Heart right ventricle (tissue), 16 donors: ENCODE measurements around the gene VASP. TPM values are rescaled to one million over a fixed set of nuclear protein-coding genes. Genes with fewer than 3 reads are reported as not detected.

Experiments used
- ATAC-seq, 8 donors: fragments of 200-7000 bp; cut with Tn5 transposase; one replicate each; pipeline ENCODE4 v1.9.1; 2020; ENCODE audit warnings: mild to moderate bottlenecking in 8 of 8, moderate library complexity in 8 of 8, moderate number of reproducible peaks in 1 of 8
- DNase-seq, 2 donors: peaks; one replicate each; pipeline ENCODE4 v3.0.0-alpha.2; 2020
- H3K27ac ChIP-seq, 10 donors: fragments of 200-600 bp; sonication (generic) in 2 of 10; one replicate each; pipeline versions ENCODE4 v1.5.0 to v1.8.0; 2020 to 2022; ENCODE audit warnings: mild to moderate bottlenecking in 3 of 10
- H3K27me3 ChIP-seq, 7 donors: fragments of 200-600 bp; one replicate each; pipeline ENCODE4 v1.8.0; 2021 to 2022; ENCODE audit warnings: mild to moderate bottlenecking in 2 of 7
- H3K36me3 ChIP-seq, 9 donors: fragments of 200-600 bp; sonication (generic) in 1 of 9; one replicate each; pipeline versions ENCODE4 v1.5.0 to v1.8.0; 2020 to 2022; ENCODE audit warnings: mild to moderate bottlenecking in 2 of 9
- H3K4me1 ChIP-seq, 9 donors: fragments of 200-600 bp; sonication (generic) in 1 of 9; one replicate each; pipeline versions ENCODE4 v1.5.0 to v1.8.0; 2020 to 2022; ENCODE audit warnings: mild to moderate bottlenecking in 4 of 9
- H3K4me3 ChIP-seq, 10 donors: fragments of 200-600 bp; sonication (generic) in 2 of 10; one replicate each; pipeline versions ENCODE4 v1.5.0 to v1.8.0; 2020 to 2022; ENCODE audit warnings: mild to moderate bottlenecking in 7 of 10, moderate library complexity in 2 of 10
- H3K9me3 ChIP-seq, 11 donors: fragments of 200-600 bp in 10 of 11; sonication (generic) in 2 of 11; one replicate each; pipeline versions ENCODE4 v1.5.0 to v1.8.0; 2013 to 2022; ENCODE audit warnings: mild to moderate bottlenecking in 2 of 11, control low read depth in 1 of 11, moderate library complexity in 1 of 11
- WGBS, 2 donors: extraction: QIAGEN DNeasy Blood & Tissue Kit; methylation state at CpG; one replicate each; pipeline ENCODE4 v1.1.7; 2013; ENCODE audit warnings: inconsistent platforms in 1 of 2; 5-methylcytosine and 5-hydroxymethylcytosine counted together
- intact Hi-C, 10 donors: fragments of 100-400 bp; cut with DNase I; formaldehyde crosslinking; loops; one replicate each; pipeline versions ENCODE4 v1.11.1 to v1.14.2; 2022
- polyA plus RNA-seq, 2 donors: library from polyadenylated mRNA; stranded (reverse); fragments of 200-250 nt; gene quantifications; one replicate each; pipeline ENCODE4 v1.2.3, GENCODE V29; 2013
- total RNA-seq, 10 donors: library from RNA; stranded (reverse); fragmentation: NEBNext Ultra II Directional in 3 of 10; extraction: Animal tissue kit (Norgen Biotek cat#: 25700) in 3 of 10; gene quantifications; one replicate each; pipeline versions ENCODE4 v1.2.1 to v1.2.4, GENCODE V29; 2021 to 2023
- TF ChIP-seq, protein P1 (sequence below), 9 donors: fragments of 200-600 bp; sonication (generic) in 2 of 9; IDR thresholded peaks; one replicate each; pipeline versions ENCODE4 v1.5.0 to v1.8.0; 2021 to 2022; ENCODE audit warnings: antibody characterized with exemption in 9 of 9, mild to moderate bottlenecking in 5 of 9, moderate library complexity in 1 of 9
- donor health status: Arrhythmogenic right ventricular cardiomyopathy.
- donor health status: ischemic (EF 13 %, LVEDD 7.1; RV severe dilation, severe dysfunction).
- donor health status: healthy with polysubstance abuse.
- donor health status: DM: no; HTN: yes; CAD: no.
- donor health status: DM: no; HTN: no; CAD: no.
- donor health status: ischemic (EF 25% LVEDD 6.9; RV normal size, moderate dysfunction).
- donor health status: ischemic (EF 25% LVEDD 5.7; RV mildly dilated, moderate dysfunction).
- donor health status: healthy.
- donor health status: DM: yes; HTN: yes; CAD: no.
- donor health status: Ischemic cardiomyopathy.
- donor health status: ischemic (EF 35%, LVEDD 5.7; RV mildly dilated, moderate dysfunction).
- donor health status: nonischemic (EF 11% LVEDD 7.7; RV severe dilation, severe dysfunction).
- donor health status: DM: yes; HTN: yes; CAD: no.
- donor health status: PGD.
- donor health status: ischemic (EF 29% LVEDD 5.4; RV normal size, mild dysfunction).
- donor health status: nonischemic (EF 23%, LVEDD 6.1; RV moderate dilation, normal function).

Gene VASP
- total and polyA plus RNA-seq, 12 donors = 24.9 to 78.6 (median 43.6) TPM

DNA sequence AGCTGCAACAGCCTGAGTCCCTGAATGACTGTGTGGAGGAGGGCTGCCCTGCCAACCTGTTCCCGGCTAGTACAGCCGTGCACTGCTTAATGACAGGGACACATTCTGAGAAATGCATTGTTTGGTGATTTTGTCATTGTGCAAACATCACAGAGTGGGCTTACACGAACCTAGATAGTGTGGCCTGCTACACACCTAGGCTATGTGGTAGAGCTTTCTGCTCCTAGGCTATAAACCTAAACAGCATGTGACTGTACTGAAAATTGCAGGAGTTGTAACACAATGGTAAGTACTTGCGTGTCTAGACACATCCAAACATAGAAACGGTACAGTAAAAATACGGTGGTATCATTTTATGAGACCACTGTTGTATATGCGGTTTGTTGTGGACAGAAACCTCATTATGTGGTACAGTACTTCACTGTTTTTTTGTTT, 35.0 kb downstream of the VASP start:
- TF ChIP-seq, protein P1, sequence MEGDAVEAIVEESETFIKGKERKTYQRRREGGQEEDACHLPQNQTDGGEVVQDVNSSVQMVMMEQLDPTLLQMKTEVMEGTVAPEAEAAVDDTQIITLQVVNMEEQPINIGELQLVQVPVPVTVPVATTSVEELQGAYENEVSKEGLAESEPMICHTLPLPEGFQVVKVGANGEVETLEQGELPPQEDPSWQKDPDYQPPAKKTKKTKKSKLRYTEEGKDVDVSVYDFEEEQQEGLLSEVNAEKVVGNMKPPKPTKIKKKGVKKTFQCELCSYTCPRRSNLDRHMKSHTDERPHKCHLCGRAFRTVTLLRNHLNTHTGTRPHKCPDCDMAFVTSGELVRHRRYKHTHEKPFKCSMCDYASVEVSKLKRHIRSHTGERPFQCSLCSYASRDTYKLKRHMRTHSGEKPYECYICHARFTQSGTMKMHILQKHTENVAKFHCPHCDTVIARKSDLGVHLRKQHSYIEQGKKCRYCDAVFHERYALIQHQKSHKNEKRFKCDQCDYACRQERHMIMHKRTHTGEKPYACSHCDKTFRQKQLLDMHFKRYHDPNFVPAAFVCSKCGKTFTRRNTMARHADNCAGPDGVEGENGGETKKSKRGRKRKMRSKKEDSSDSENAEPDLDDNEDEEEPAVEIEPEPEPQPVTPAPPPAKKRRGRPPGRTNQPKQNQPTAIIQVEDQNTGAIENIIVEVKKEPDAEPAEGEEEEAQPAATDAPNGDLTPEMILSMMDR (IDR thresholded peaks at IDR 0.05) = no peak
- no peak overlapping the region for H3K4me3 ChIP-seq
- intact Hi-C loops = no loop called here
- no peak for ATAC-seq
- peaks cover 0 to 10% (median 0%) of the 10 kb centered on the region in 9 donors for H3K4me1 ChIP-seq
- no peaks in the 10 kb centered on the region for H3K36me3 ChIP-seq
- 78 to 89% methylated on average over 7 of the region's 7 CpGs for WGBS, 2 donors
- H3K27me3 ChIP-seq = no peaks in the 10 kb centered on the region
- DNase-seq = no peak
- H3K9me3 ChIP-seq = peaks cover 0 to 12% (median 0%) of the 10 kb centered on the region in 11 donors
- no peak overlapping the region for H3K27ac ChIP-seq

DNA sequence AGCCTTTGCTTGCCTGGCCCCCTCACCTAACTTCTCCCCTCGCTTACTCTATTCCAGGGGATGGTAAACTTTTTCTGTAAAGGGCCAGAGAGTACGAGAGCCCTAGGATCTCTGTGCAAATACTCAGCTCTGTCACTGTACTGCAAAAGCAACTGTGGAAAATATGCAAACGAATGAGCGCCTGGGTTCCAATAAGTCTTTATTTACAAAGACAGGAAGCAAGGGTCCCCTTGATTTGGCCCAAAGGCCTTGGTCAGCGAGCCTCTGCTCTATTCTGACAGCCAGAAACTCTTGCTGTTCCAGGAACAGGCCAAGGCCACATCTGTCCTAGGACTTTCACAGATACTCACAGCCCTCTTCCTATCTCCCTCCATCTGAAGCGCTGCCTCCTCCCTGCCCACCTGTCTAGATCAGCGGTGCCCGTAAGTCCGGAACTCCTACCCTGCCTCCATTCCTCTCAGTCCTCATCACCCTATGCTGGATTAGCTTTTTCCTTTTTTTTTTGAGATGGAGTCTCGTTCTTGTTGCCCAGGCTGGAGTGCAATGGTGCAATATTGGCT, 40.0 kb downstream of the VASP start:
- intact Hi-C loops = no loop called here
- WGBS, 2 donors = 90% methylated on average over 10 of the region's 10 CpGs
- Histone ChIP-seq H3K4me1 (peaks cover 0 to 10% (median 0%) of the 10 kb centered on the region in 9 donors), H3K9me3 (no peaks in the 10 kb centered on the region), H3K36me3 (no peaks in the 10 kb centered on the region), H3K27ac (no peak overlapping the region), H3K4me3 (no peak overlapping the region), H3K27me3 (no peaks in the 10 kb centered on the region)
- ATAC-seq (no peak), DNase-seq (no peak)
- TF ChIP-seq, protein P1 (IDR thresholded peaks at IDR 0.05) = no peak

DNA sequence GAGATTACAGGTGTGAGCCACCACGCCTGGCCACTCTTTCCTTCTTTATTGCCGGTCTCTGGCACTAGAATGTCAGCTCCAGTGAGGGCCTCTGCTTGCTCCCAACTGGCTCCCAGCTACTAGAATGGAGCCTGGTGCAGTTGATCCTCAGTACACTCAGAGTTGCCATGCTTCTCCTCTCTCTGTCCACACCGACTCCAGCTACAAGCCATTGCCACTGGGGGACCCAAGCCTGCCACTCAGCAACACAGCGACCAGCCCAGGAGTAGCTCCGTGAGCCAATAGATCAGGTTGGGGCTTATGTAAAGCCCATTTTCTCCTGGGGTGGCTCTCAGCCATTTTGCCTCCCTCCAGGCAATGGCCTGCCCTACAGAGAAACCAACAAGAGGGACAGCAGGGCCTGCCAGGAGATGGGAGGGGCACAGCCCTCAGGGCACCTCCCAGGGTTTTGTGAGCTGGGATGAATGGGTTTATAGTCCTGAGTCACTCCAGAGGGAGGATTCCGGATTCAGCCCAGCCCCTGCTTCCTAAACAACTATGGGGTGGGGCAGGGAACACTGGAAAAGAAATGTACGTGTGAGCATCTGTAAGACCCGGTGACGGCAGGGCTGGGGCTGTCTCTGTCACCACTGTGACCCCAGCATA, 40.8 kb downstream of the VASP start:
- 74 to 89% methylated on average over 9 of the region's 9 CpGs for WGBS, 2 donors
- TF ChIP-seq, protein P1 (IDR thresholded peaks at IDR 0.05) = no peak

DNA sequence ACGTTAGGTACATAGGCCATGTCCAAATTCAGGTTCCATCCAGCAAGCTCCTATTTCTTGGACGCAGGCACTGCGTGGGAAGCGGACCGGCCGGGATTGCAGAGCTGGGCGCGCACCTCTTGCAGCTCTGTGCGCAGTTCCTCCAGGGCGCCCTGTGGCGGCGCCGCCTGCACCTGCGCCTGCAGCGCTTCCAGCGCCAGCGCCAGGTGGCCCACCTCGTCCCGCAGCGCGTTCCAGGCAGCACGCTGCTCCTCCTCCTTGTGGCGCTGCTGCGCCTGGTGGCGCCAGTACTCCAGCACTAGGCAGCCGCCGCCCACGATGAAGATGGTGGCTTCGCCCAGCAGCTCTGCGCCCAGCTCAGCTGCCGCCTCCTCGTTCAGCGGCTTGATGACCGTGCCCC, 46.2 kb downstream of the VASP start:
- no peak overlapping the region for H3K27ac ChIP-seq
- ATAC-seq (no peak), DNase-seq (no peak)
- H3K4me1 ChIP-seq = peaks cover 0 to 13% (median 4%) of the 10 kb centered on the region in 9 donors
- peaks cover 0 to 15% (median 7%) of the 10 kb centered on the region in 9 donors for H3K36me3 ChIP-seq
- TF ChIP-seq, protein P1 (IDR thresholded peaks at IDR 0.05) = no peak
- no peak overlapping the region for H3K4me3 ChIP-seq
- H3K9me3 ChIP-seq = no peaks in the 10 kb centered on the region
- intact Hi-C loops = no loop called here
- 78 to 85% methylated on average over 32 to 34 of the region's 34 CpGs for WGBS, 2 donors
- H3K27me3 ChIP-seq = no peaks in the 10 kb centered on the region

More for the DNA sequence above, 40.8 kb downstream of the VASP start:
- no peak overlapping the region for H3K4me3 ChIP-seq
- intact Hi-C loops = no loop called here
- no peak overlapping the region for H3K27ac ChIP-seq
- DNase-seq (no peak), ATAC-seq (peak in 7 of 8 donors; percentile 29 to 86 (median 59))
- no peaks in the 10 kb centered on the region for H3K9me3 ChIP-seq
- no peaks in the 10 kb centered on the region for H3K27me3 ChIP-seq
- H3K36me3 ChIP-seq = peaks cover 0 to 7% (median 1%) of the 10 kb centered on the region in 9 donors
- peaks cover 0 to 10% (median 0%) of the 10 kb centered on the region in 9 donors for H3K4me1 ChIP-seq
